HG02759 (cell line): ENCODE data around the gene UBE2M.
"Not testable (repeated sequence)": the region's sequence is repeated elsewhere in the genome, so short reads cannot be mapped to it uniquely, and the experiment has no call there.

ENCODE experiments used
- ATAC-seq: cut with Tn5 transposase; IDR thresholded peaks from one replicate; pipeline ENCODE4 v1.9.1; 2021; ENCODE audit warnings: mild to moderate bottlenecking, moderate library complexity; ENCODE audit not compliant: unreplicated experiment

UBE2M gene

GRCh38 chr19:58558066-58558622, at the start of gene UBE2M:
Gene UBE2M (minus strand): TSS chr19:58558611. CDS start chr19:58558381, 230 bp downstream.
- ATAC-seq: peak; percentile 0

- ATAC-seq: not testable (repeated sequence)
Observed at GRCh38 chr19:58607213-58607612, 48.8 kb upstream of the UBE2M start.

- ATAC-seq: not testable (repeated sequence)
Observed at GRCh38 chr19:58606251-58606896, 48.0 kb upstream of the UBE2M start.

- no peak for ATAC-seq
Observed at GRCh38 chr19:58586133-58586765, 27.8 kb upstream of the UBE2M start.

- ATAC-seq: no peak
Observed at GRCh38 chr19:58585442-58586132, 27.2 kb upstream of the UBE2M start.

- no peak for ATAC-seq
Observed at GRCh38 chr19:58584498-58585441, 26.4 kb upstream of the UBE2M start.

- ATAC-seq: no peak
Observed at GRCh38 chr19:58582985-58583384, 24.6 kb upstream of the UBE2M start.

- ATAC-seq: peak; percentile 82
Observed at GRCh38 chr19:58581227-58582141, 23.1 kb upstream of the UBE2M start.

GRCh38 chr19:58579473-58580142, 21.2 kb upstream of the UBE2M start:
- ATAC-seq: no peak

- no peak for ATAC-seq
Observed at GRCh38 chr19:58578012-58578925, 19.9 kb upstream of the UBE2M start.

GRCh38 chr19:58577581-58577980, 19.2 kb upstream of the UBE2M start:
- not testable (repeated sequence) for ATAC-seq

GRCh38 chr19:58575183-58576041, 17.0 kb upstream of the UBE2M start:
- peak; percentile 47 for ATAC-seq

- ATAC-seq: no peak
Observed at GRCh38 chr19:58573658-58574164, 15.3 kb upstream of the UBE2M start.

GRCh38 chr19:58572818-58573657, 14.6 kb upstream of the UBE2M start, which contains the start of gene MZF1:
Gene MZF1 (minus strand): TSS chr19:58573335. CDS start chr19:58571389, 1,946 bp downstream.
- peak; percentile 61 for ATAC-seq

GRCh38 chr19:58572026-58572817, 13.8 kb upstream of the UBE2M start:
- no peak for ATAC-seq
